Lung (tissue), 12 donors: Measurements from ENCODE around the gene ZNF768. TPM values are rescaled to one million over a fixed set of nuclear protein-coding genes. Genes with fewer than 3 reads are reported as not detected.
A peak's percentile ranks its signal among the peaks of the same experiment; 100 is the strongest.
"Not testable (repeated sequence)": the region's sequence is repeated elsewhere in the genome, so short reads cannot be mapped to it uniquely, and the experiment has no call there.

Experiments used
- ATAC-seq: fragments of 200-7000 bp; cut with Tn5 transposase; one replicate; pipeline ENCODE4 v1.9.1; 2020; ENCODE audit warnings: moderate number of reproducible peaks; ENCODE audit not compliant: insufficient read depth, low FRiP score
- DNase-seq, 3 donors: peaks; one replicate each; pipeline ENCODE4 v3.0.0-alpha.2; 2013 to 2017
- H3K27ac ChIP-seq, 2 donors: one replicate each; pipeline ENCODE4 v1.5.1; 2013; ENCODE audit warnings: mild to moderate bottlenecking in 2 of 2, moderate library complexity in 2 of 2, control low read depth in 1 of 2, inconsistent platforms in 1 of 2, low read depth in 1 of 2, low read length in 1 of 2
- H3K27me3 ChIP-seq, 3 donors: one replicate each; pipeline ENCODE4 v1.5.1; 2013; ENCODE audit warnings: low read length in 2 of 3; ENCODE audit not compliant: control insufficient read depth in 3 of 3, insufficient read depth in 3 of 3
- H3K36me3 ChIP-seq, 4 donors: one replicate each; pipeline ENCODE4 v1.5.1; 2013; ENCODE audit warnings: low read length in 4 of 4, mild to moderate bottlenecking in 1 of 4, moderate library complexity in 1 of 4; ENCODE audit not compliant: control insufficient read depth in 4 of 4, insufficient read depth in 4 of 4
- H3K4me1 ChIP-seq, 5 donors: one replicate each; pipeline ENCODE4 v1.5.1; 2013; ENCODE audit warnings: low read length in 5 of 5, mild to moderate bottlenecking in 2 of 5, moderate library complexity in 1 of 5; ENCODE audit not compliant: control insufficient read depth in 5 of 5, insufficient read depth in 5 of 5
- H3K4me3 ChIP-seq: one replicate; pipeline ENCODE4 v1.5.1; 2013; ENCODE audit warnings: mild to moderate bottlenecking, control low read depth, moderate library complexity
- H3K9ac ChIP-seq, 2 donors: one replicate each; pipeline ENCODE4 v1.5.1; 2013; ENCODE audit warnings: low read length in 2 of 2, control low read depth in 1 of 2; ENCODE audit not compliant: insufficient read depth in 1 of 2
- H3K9me3 ChIP-seq, 4 donors: one replicate each; pipeline ENCODE4 v1.5.1; 2013; ENCODE audit warnings: low read length in 3 of 4, mild to moderate bottlenecking in 1 of 4, moderate library complexity in 1 of 4; ENCODE audit not compliant: control insufficient read depth in 4 of 4, insufficient read depth in 3 of 4
- CTCF ChIP-seq: IDR thresholded peaks from 2 replicates; pipeline ENCODE4 v1.5.1; 2012; ENCODE audit warnings: mild to moderate bottlenecking; ENCODE audit errors: control extremely low read depth, extremely low read depth
- WGBS, 2 donors: extraction: QIAGEN DNeasy Blood & Tissue Kit; methylation state at CpG; one replicate each; pipeline ENCODE4 v1.1.7; 2013; 5-methylcytosine and 5-hydroxymethylcytosine counted together
- polyA plus RNA-seq, 2 donors: library from polyadenylated mRNA; stranded (reverse); fragments of 200-250 nt; gene quantifications; one replicate each; pipeline ENCODE4 v1.2.1, GENCODE V29; 2013
- total RNA-seq, 2 donors: library from RNA; depleted of rRNA in 1 of 2; stranded (reverse); fragments of >200 nt in 1 of 2; gene quantifications; one replicate each; pipeline ENCODE4 v1.2.1, GENCODE V29; 2014 to 2021
- donor health status: control.
- donor health status: control.
- donor health status: Bipolar disorder and iron deficiency.
- donor health status: healthy.
- donor health status: DM: yes; HTN: yes; CAD: no.

The ZNF768 gene
- total and polyA plus RNA-seq, 4 donors: 17.9 to 45.1 (median 27.0) TPM

GRCh38 chr16:30525844-30526136, 576 bp downstream of the ZNF768 start:
- no peak for DNase-seq
- H3K36me3 ChIP-seq: peaks cover 0 to 8% (median 3%) of the 10 kb centered on the region in 4 donors
- peak overlapping the region in 1 of 2 donors; percentile 56 for H3K9ac ChIP-seq
- H3K4me1 ChIP-seq: peaks cover 0 to 17% (median 7%) of the 10 kb centered on the region in 5 donors
- no peak for ATAC-seq
- H3K27me3 ChIP-seq: no peaks in the 10 kb centered on the region
- H3K27ac ChIP-seq: peak overlapping the region; percentile 85 to 100
- H3K9me3 ChIP-seq: no peaks in the 10 kb centered on the region
- 51 to 53% methylated on average over 4 of the region's 4 CpGs for whole genome bisulfite sequencing, 2 donors
- no peak for TF ChIP-seq CTCF
- no peak overlapping the region for H3K4me3 ChIP-seq

- Histone ChIP-seq H3K4me3 (no peak overlapping the region), H3K27me3 (no peaks in the 10 kb centered on the region), H3K4me1 (peaks cover 0 to 17% (median 7%) of the 10 kb centered on the region in 5 donors), H3K27ac (no peak overlapping the region), H3K9ac (no peak overlapping the region), H3K36me3 (peaks cover 0 to 8% (median 3%) of the 10 kb centered on the region in 4 donors), H3K9me3 (no peaks in the 10 kb centered on the region)
- no peak for TF ChIP-seq CTCF
- DNase-seq (no peak), ATAC-seq (no peak)
- WGBS, 2 donors: 95 to 96% methylated on average over 60 of the region's 60 CpGs
These were observed 1.5 kb downstream of the ZNF768 start for GRCh38 chr16:30524575-30525568.

GRCh38 chr16:30523768-30524574, 2.4 kb downstream of the ZNF768 start:
- no peak for ATAC-seq
- Histone ChIP-seq H3K4me3 (no peak overlapping the region), H3K36me3 (peaks cover 0 to 9% (median 4%) of the 10 kb centered on the region in 4 donors), H3K27ac (no peak overlapping the region), H3K9ac (no peak overlapping the region), H3K27me3 (no peaks in the 10 kb centered on the region), H3K4me1 (peaks cover 0 to 17% (median 7%) of the 10 kb centered on the region in 5 donors), H3K9me3 (no peaks in the 10 kb centered on the region)
- peak in 2 of 3 donors; percentile 18 to 43 for DNase-seq
- TF ChIP-seq CTCF: no peak
- 80 to 83% methylated on average over 26 of the region's 26 CpGs for WGBS, 2 donors

- DNase-seq, H3K27me3 ChIP-seq, ATAC-seq, H3K9me3 ChIP-seq, H3K4me3 ChIP-seq, H3K27ac ChIP-seq, H3K9ac ChIP-seq: not testable (repeated sequence)
- WGBS, 2 donors: 91 to 94% methylated on average over 12 of the region's 12 CpGs
- Histone ChIP-seq H3K4me1 (peaks cover 0 to 14% (median 4%) of the 10 kb centered on the region in 5 donors), H3K36me3 (peaks cover 0 to 15% (median 4%) of the 10 kb centered on the region in 4 donors)
These were observed 3.5 kb downstream of the ZNF768 start for GRCh38 chr16:30522702-30523463.
